ENCODE data around the gene PARP9. TPM values are rescaled to one million over a fixed set of nuclear protein-coding genes. Genes with fewer than 3 reads are reported as not detected.

PARP9 gene
- 30.1 TPM for total RNA-seq
- 24.1 TPM for polyA plus RNA-seq

DNA sequence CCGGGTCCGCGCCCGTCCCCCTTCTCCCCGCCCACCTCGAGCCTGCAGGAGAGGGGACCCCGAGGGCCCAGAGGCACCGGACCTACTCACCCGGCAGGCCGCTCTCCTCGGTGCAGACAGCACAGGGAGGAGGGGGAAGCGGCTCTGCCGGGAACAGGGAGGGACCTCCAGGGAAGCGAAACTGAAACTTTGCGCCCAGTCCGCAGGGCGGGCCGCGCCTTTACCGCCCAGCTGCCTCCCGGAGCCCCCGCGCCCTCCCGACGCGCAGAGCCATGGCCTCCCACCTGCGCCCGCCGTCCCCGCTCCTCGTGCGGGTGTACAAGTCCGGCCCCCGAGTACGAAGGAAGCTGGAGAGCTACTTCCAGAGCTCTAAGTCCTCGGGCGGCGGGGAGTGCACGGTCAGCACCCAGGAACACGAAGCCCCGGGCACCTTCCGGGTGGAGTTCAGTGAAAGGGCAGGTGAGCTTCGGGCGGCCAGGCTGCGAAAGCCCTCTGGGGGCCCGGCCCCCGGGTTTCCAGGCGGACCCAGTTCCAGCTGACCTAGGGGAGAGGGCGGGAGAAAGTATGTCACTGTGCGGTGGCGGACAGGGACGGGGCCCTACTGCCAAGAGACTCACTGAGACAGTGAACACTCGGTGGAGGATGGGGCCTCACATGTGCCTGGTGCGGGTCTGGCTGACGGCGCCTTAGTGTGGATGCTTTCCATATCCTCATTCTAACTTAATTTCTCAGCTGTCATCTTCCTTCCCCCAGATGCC lies at the start of gene PARP9, which contains the start of gene DTX3L:
Gene PARP9 (minus strand): TSS at position 146 of the 758 bp plus-strand sequence. CDS start 4,680 bp downstream, outside the sequence.
Gene DTX3L (plus strand): TSS at position 184 of the 758 bp plus-strand sequence. CDS start 89 bp downstream, at position 273.
- Histone ChIP-seq H3K36me3 (ENCODE audit: insufficient read depth) (no peaks in the 10 kb centered on the region), H3K4me3 (ENCODE audit: low read depth, low read length) (peak within 1 kb of the TSS; percentile 81), H3K4me1 (ENCODE audit: insufficient read depth) (peaks cover 5% of the 10 kb centered on the region), H3K27ac (ENCODE audit: low read depth) (peak within 1 kb of the TSS; percentile 91)
- DNase-seq (ENCODE audit: extremely low spot score): peak; percentile 36
- under 1% methylated on average over 56 of the region's 56 CpGs for WGBS

DNA sequence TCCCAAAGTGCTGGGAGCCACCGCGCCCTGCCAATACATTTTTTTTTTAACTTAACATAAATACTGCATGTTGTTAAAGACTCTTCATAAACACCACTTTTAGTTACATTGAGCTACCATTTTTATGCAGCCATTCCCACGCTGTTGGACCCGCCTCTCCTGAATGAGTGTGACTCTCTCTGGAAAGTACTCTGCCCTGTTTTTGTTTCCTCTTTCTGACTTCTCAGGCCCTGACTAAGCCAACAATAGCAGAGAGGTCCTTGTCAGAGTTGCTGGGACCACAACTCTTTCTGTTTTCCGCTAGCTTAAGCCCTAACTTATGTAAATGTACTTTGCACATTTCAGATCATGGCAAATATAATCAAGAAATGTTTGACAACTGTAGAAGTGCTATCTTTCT lies 48.6 kb upstream of the PARP9 start:
- DNase-seq (ENCODE audit: extremely low spot score): no peak
- no peak overlapping the region for H3K4me3 ChIP-seq (ENCODE audit: low read depth, low read length)
- whole genome bisulfite sequencing: 86% methylated on average over 5 of the region's 5 CpGs
- H3K36me3 ChIP-seq (ENCODE audit: insufficient read depth): no peaks in the 10 kb centered on the region
- H3K4me1 ChIP-seq (ENCODE audit: insufficient read depth): no peaks in the 10 kb centered on the region
- no peak overlapping the region for H3K27ac ChIP-seq (ENCODE audit: low read depth)

GRCh38 chr3:122609798-122610559 lies 45.9 kb upstream of the PARP9 start:
- Histone ChIP-seq H3K4me1 (ENCODE audit: insufficient read depth) (no peaks in the 10 kb centered on the region), H3K4me3 (ENCODE audit: low read depth, low read length) (no peak overlapping the region), H3K27ac (ENCODE audit: low read depth) (no peak overlapping the region), H3K36me3 (ENCODE audit: insufficient read depth) (no peaks in the 10 kb centered on the region)
- DNase-seq (ENCODE audit: extremely low spot score): no peak
- 81% methylated on average over 7 of the region's 7 CpGs for WGBS

DNA sequence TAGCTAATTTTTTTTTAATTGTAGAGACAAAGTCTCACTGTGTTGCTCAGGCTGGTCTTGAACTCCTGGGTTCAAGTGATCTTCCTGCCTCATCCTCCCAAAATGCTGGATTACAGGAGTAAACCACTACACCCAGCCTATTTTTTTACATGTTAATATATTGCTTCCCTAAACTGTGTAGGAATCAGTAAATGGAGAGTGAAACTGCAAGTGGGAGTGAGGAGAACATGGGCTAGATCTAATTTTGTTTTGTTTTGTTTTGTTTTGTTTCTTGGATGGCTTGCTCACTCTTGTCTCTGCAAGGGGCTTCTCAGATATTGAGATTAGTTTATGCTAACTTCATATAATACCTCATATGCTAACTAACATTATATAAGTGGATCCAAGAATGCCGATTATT lies 44.8 kb upstream of the PARP9 start:
- Histone ChIP-seq H3K4me1 (ENCODE audit: insufficient read depth) (no peaks in the 10 kb centered on the region), H3K4me3 (ENCODE audit: low read depth, low read length) (no peak overlapping the region), H3K27ac (ENCODE audit: low read depth) (no peak overlapping the region), H3K36me3 (ENCODE audit: insufficient read depth) (no peaks in the 10 kb centered on the region)
- no peak for DNase-seq (ENCODE audit: extremely low spot score)
- 94% methylated on average over 1 of the region's 1 CpG for WGBS

- Histone ChIP-seq H3K4me3 (ENCODE audit: low read depth, low read length) (no peak overlapping the region), H3K36me3 (ENCODE audit: insufficient read depth) (no peaks in the 10 kb centered on the region), H3K4me1 (ENCODE audit: insufficient read depth) (no peaks in the 10 kb centered on the region), H3K27ac (ENCODE audit: low read depth) (no peak overlapping the region)
- no peak for DNase-seq (ENCODE audit: extremely low spot score)
- WGBS: 47% methylated on average over 4 of the region's 4 CpGs
Measured at GRCh38 chr3:122606330-122606729, 42.2 kb upstream of the PARP9 start.

GRCh38 chr3:122603056-122603455 lies 39.0 kb upstream of the PARP9 start:
- Histone ChIP-seq H3K27ac (ENCODE audit: low read depth) (no peak overlapping the region), H3K4me3 (ENCODE audit: low read depth, low read length) (no peak overlapping the region), H3K4me1 (ENCODE audit: insufficient read depth) (no peaks in the 10 kb centered on the region), H3K36me3 (ENCODE audit: insufficient read depth) (no peaks in the 10 kb centered on the region)
- WGBS: 80% methylated on average over 2 of the region's 2 CpGs
- DNase-seq (ENCODE audit: extremely low spot score): no peak

- Histone ChIP-seq H3K4me3 (ENCODE audit: low read depth, low read length) (no peak overlapping the region), H3K27ac (ENCODE audit: low read depth) (no peak overlapping the region), H3K36me3 (ENCODE audit: insufficient read depth) (no peaks in the 10 kb centered on the region), H3K4me1 (ENCODE audit: insufficient read depth) (no peaks in the 10 kb centered on the region)
- DNase-seq (ENCODE audit: extremely low spot score): no peak
- WGBS: 52% methylated on average over 5 of the region's 5 CpGs
Measured at GRCh38 chr3:122602011-122602710, 38.1 kb upstream of the PARP9 start.

GRCh38 chr3:122598556-122598955 lies 34.5 kb upstream of the PARP9 start:
- Histone ChIP-seq H3K36me3 (ENCODE audit: insufficient read depth) (no peaks in the 10 kb centered on the region), H3K4me1 (ENCODE audit: insufficient read depth) (no peaks in the 10 kb centered on the region), H3K27ac (ENCODE audit: low read depth) (no peak overlapping the region), H3K4me3 (ENCODE audit: low read depth, low read length) (no peak overlapping the region)
- WGBS: 72% methylated on average over 4 of the region's 4 CpGs
- DNase-seq (ENCODE audit: extremely low spot score): no peak

DNA sequence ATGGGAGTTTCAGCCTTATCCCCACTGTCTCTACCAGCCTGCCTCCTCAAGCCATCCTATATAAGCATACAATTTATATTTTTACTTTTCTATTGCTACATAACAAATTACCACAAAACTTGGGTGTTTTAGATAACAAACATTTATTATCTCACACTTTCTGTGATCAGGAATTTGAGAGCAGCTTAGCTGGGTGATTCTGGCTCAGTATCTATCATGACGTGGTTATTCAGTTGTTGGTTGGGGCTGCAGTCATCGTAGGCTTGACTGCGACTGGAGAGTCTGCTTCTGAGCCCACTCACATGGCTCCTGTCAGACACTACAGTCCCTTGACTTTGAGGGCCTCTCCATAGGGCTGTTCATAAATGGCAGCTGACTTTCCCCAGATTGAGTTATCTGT lies 34.1 kb upstream of the PARP9 start:
- H3K36me3 ChIP-seq (ENCODE audit: insufficient read depth): no peaks in the 10 kb centered on the region
- H3K4me3 ChIP-seq (ENCODE audit: low read depth, low read length): no peak overlapping the region
- 85% methylated on average over 3 of the region's 3 CpGs for WGBS
- H3K4me1 ChIP-seq (ENCODE audit: insufficient read depth): no peaks in the 10 kb centered on the region
- no peak for DNase-seq (ENCODE audit: extremely low spot score)
- H3K27ac ChIP-seq (ENCODE audit: low read depth): no peak overlapping the region

GRCh38 chr3:122594025-122594424 lies 29.9 kb upstream of the PARP9 start:
- no peak for DNase-seq (ENCODE audit: extremely low spot score)
- no peak overlapping the region for H3K4me3 ChIP-seq (ENCODE audit: low read depth, low read length)
- no peaks in the 10 kb centered on the region for H3K4me1 ChIP-seq (ENCODE audit: insufficient read depth)
- H3K27ac ChIP-seq (ENCODE audit: low read depth): no peak overlapping the region
- no peaks in the 10 kb centered on the region for H3K36me3 ChIP-seq (ENCODE audit: insufficient read depth)

DNA sequence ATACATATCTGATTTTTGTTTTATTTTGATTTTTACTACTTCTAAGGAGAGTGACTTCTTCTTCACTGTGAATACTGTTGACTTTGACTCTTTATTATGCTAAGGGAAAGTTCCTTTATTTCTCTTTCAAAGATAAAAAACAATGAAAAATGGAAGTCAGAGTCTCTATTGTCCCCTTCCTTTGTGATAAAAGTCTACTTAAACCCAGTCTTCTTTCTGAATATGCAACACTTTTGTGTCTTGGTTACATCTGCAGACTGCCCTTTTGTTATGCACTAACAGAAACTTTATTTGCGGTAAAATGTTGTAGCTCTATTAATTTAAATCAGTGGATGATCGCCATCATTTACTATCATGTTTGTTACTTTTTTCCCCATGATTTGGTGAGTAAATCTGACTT lies 26.5 kb upstream of the PARP9 start:
- H3K27ac ChIP-seq (ENCODE audit: low read depth): no peak overlapping the region
- DNase-seq (ENCODE audit: extremely low spot score): no peak
- H3K4me3 ChIP-seq (ENCODE audit: low read depth, low read length): no peak overlapping the region
- no peaks in the 10 kb centered on the region for H3K36me3 ChIP-seq (ENCODE audit: insufficient read depth)
- WGBS: 96% methylated on average over 2 of the region's 2 CpGs
- no peaks in the 10 kb centered on the region for H3K4me1 ChIP-seq (ENCODE audit: insufficient read depth)

- Histone ChIP-seq H3K36me3 (ENCODE audit: insufficient read depth) (no peaks in the 10 kb centered on the region), H3K4me1 (ENCODE audit: insufficient read depth) (no peaks in the 10 kb centered on the region), H3K27ac (ENCODE audit: low read depth) (no peak overlapping the region), H3K4me3 (ENCODE audit: low read depth, low read length) (no peak overlapping the region)
- DNase-seq (ENCODE audit: extremely low spot score): no peak
- 76% methylated on average over 5 of the region's 5 CpGs for WGBS
Measured at GRCh38 chr3:122589297-122589696, 25.2 kb upstream of the PARP9 start.

GRCh38 chr3:122587572-122587971 lies 23.5 kb upstream of the PARP9 start:
- no peak overlapping the region for H3K4me3 ChIP-seq (ENCODE audit: low read depth, low read length)
- DNase-seq (ENCODE audit: extremely low spot score): no peak
- H3K27ac ChIP-seq (ENCODE audit: low read depth): no peak overlapping the region
- H3K4me1 ChIP-seq (ENCODE audit: insufficient read depth): no peaks in the 10 kb centered on the region
- WGBS: 48% methylated on average over 2 of the region's 2 CpGs
- no peaks in the 10 kb centered on the region for H3K36me3 ChIP-seq (ENCODE audit: insufficient read depth)
